GM21360 (cell line): ENCODE data around the gene ANKRD18A.
A peak's percentile ranks its signal among the peaks of the same experiment; 100 is the strongest.

Experiments
- ATAC-seq: cut with Tn5 transposase; IDR thresholded peaks from one replicate; pipeline ENCODE4 v1.9.1; 2021; ENCODE audit warnings: mild to moderate bottlenecking, moderate library complexity; ENCODE audit not compliant: unreplicated experiment

Gene ANKRD18A

GRCh38 chr9:38620483-38621433, at the start of gene ANKRD18A:
TSS of gene ANKRD18A (minus strand) at chr9:38620596. CDS start at chr9:38620285, 311 bp downstream.
- ATAC-seq: peak; percentile 77

GRCh38 chr9:38668791-38669466, 48.5 kb upstream of the ANKRD18A start:
- no peak for ATAC-seq

GRCh38 chr9:38662763-38663593, 42.6 kb upstream of the ANKRD18A start:
- no peak for ATAC-seq

- no peak for ATAC-seq
These were observed 39.1 kb upstream of the ANKRD18A start for GRCh38 chr9:38659538-38659937.

GRCh38 chr9:38656896-38657295, 36.5 kb upstream of the ANKRD18A start:
- no peak for ATAC-seq

- no peak for ATAC-seq
These were observed 32.1 kb upstream of the ANKRD18A start for GRCh38 chr9:38652486-38652885.

- ATAC-seq: no peak
These were observed 31.6 kb upstream of the ANKRD18A start for GRCh38 chr9:38652044-38652443.

- ATAC-seq: no peak
These were observed 31.1 kb upstream of the ANKRD18A start for GRCh38 chr9:38651400-38652042.

GRCh38 chr9:38650564-38650963, 30.2 kb upstream of the ANKRD18A start:
- no peak for ATAC-seq

GRCh38 chr9:38649731-38650363, 29.5 kb upstream of the ANKRD18A start:
- ATAC-seq: no peak

GRCh38 chr9:38644601-38645000, 24.2 kb upstream of the ANKRD18A start:
- ATAC-seq: no peak

GRCh38 chr9:38643815-38644173, 23.4 kb upstream of the ANKRD18A start:
- ATAC-seq: no peak

- no peak for ATAC-seq
These were observed 22.8 kb upstream of the ANKRD18A start for GRCh38 chr9:38642951-38643814.

GRCh38 chr9:38641985-38642864, 21.8 kb upstream of the ANKRD18A start:
- ATAC-seq: no peak

GRCh38 chr9:38641142-38641541, 20.7 kb upstream of the ANKRD18A start:
- ATAC-seq: no peak

- ATAC-seq: no peak
These were observed 19.2 kb upstream of the ANKRD18A start for GRCh38 chr9:38639577-38639940.

GRCh38 chr9:38638881-38639576, 18.6 kb upstream of the ANKRD18A start:
- ATAC-seq: no peak

- no peak for ATAC-seq
These were observed 13.9 kb upstream of the ANKRD18A start for GRCh38 chr9:38634315-38634714.
